ENCODE results near the gene SSU72.
"Not testable (repeated sequence)": the region's sequence is repeated elsewhere in the genome, so short reads cannot be mapped to it uniquely, and the experiment has no call there.

SSU72 gene

GRCh38 chr1:1540090-1540817 is 34.4 kb downstream of the SSU72 start, which contains the start of gene TMEM240:
TSS of gene TMEM240 (minus strand) at chr1:1540624. CDS start at chr1:1540346, 278 bp downstream.
- peak; percentile 48 for DNase-seq

- DNase-seq = no peak
Observed at GRCh38 chr1:1539310-1540089, 35.2 kb downstream of the SSU72 start.

- DNase-seq = no peak
Observed at GRCh38 chr1:1538989-1539309, 35.7 kb downstream of the SSU72 start.

- DNase-seq = no peak
Observed at GRCh38 chr1:1538334-1538733, 36.3 kb downstream of the SSU72 start.

- DNase-seq = no peak
Observed at GRCh38 chr1:1537626-1538250, 36.9 kb downstream of the SSU72 start.

GRCh38 chr1:1536938-1537546 is 37.6 kb downstream of the SSU72 start:
- no peak for DNase-seq

- DNase-seq = no peak
Observed at GRCh38 chr1:1536019-1536937, 38.4 kb downstream of the SSU72 start.

GRCh38 chr1:1535201-1536018 is 39.3 kb downstream of the SSU72 start:
- DNase-seq = no peak

- DNase-seq = no peak
Observed at GRCh38 chr1:1534401-1535154, 40.1 kb downstream of the SSU72 start.

GRCh38 chr1:1533894-1534291 is 40.8 kb downstream of the SSU72 start:
- not testable (repeated sequence) for DNase-seq

- not testable (repeated sequence) for DNase-seq
Observed at GRCh38 chr1:1533176-1533893, 41.3 kb downstream of the SSU72 start.

- no peak for DNase-seq
Observed at GRCh38 chr1:1531947-1532346, 42.7 kb downstream of the SSU72 start.

- no peak for DNase-seq
Observed at GRCh38 chr1:1529936-1530335, 44.7 kb downstream of the SSU72 start.

- no peak for DNase-seq
Observed at GRCh38 chr1:1529321-1529720, 45.3 kb downstream of the SSU72 start.

- DNase-seq = no peak
Observed at GRCh38 chr1:1528301-1529267, 46.1 kb downstream of the SSU72 start.

GRCh38 chr1:1527092-1527816 is 47.4 kb downstream of the SSU72 start:
- DNase-seq = no peak

GRCh38 chr1:1526476-1526875 is 48.2 kb downstream of the SSU72 start:
- DNase-seq = not testable (repeated sequence)
